C4-2B (cell line): ENCODE measurements around the gene UBA3.

Experiments used
- CTCF ChIP-seq: fragments of 450-650 bp; conservative IDR thresholded peaks from 2 replicates; pipeline ENCODE4 v1.5.1; 2017; ENCODE audit warnings: mild to moderate bottlenecking
- ZFX ChIP-seq: fragments of 450-650 bp; IDR thresholded peaks from 2 replicates; pipeline ENCODE4 v1.6.1; 2017

- TF ChIP-seq CTCF (no peak), ZFX (no peak)
Observed at GRCh38 chr3:69033470-69033869, 46.7 kb downstream of the UBA3 start.
